H1 (cell line): ENCODE data around the gene NXT2.
"Not testable (repeated sequence)": the region's sequence is repeated elsewhere in the genome, so short reads cannot be mapped to it uniquely, and the experiment has no call there.

Experiments used
- CREB1 ChIP-seq: IDR thresholded peaks from 2 replicates; pipeline ENCODE4 v1.6.1; 2012; ENCODE audit warnings: inconsistent platforms
- CTCF ChIP-seq, 3 experiments: IDR thresholded peaks; 1 replicate in 2 of 3; 2 replicates in 1 of 3; pipeline versions ENCODE4 v1.5.1 to v1.6.1; 2011; ENCODE audit warnings: low read length in 3 of 3, mild to moderate bottlenecking in 3 of 3, inconsistent platforms in 2 of 3, low read depth in 1 of 3, moderate library complexity in 1 of 3; ENCODE audit not compliant: insufficient read depth in 1 of 3; ENCODE audit errors: control extremely low read depth in 1 of 3
- EZH2 ChIP-seq: fragments of 200-600 bp; sonication (generic); IDR thresholded peaks from 2 replicates; pipeline ENCODE4 v1.7.1; 2012; ENCODE audit warnings: low read depth, mild to moderate bottlenecking, moderate library complexity, low read length, inconsistent platforms; ENCODE audit not compliant: severe bottlenecking
- MAX ChIP-seq: IDR thresholded peaks from 2 replicates; pipeline ENCODE4 v1.6.1; 2012; ENCODE audit warnings: inconsistent platforms
- SP2 ChIP-seq: IDR thresholded peaks from 2 replicates; pipeline ENCODE4 v1.6.1; 2012; ENCODE audit warnings: mild to moderate bottlenecking, low read length, inconsistent platforms

- TF ChIP-seq SP2; MAX; CTCF (IDR thresholded peaks at IDR 0.05; ENCODE audit: control extremely low read depth in 1 of 3, insufficient read depth in 1 of 3, low read depth in 1 of 3, low read length in 3 of 3); EZH2; CREB1: not testable (repeated sequence)
These were observed 2.4 kb downstream of the NXT2 start for GRCh38 chrX:109539007-109539406.
